Colonic mucosa (tissue), 4 donors: ENCODE measurements around the gene LYVE1. TPM values are rescaled to one million over a fixed set of nuclear protein-coding genes. Genes with fewer than 3 reads are reported as not detected.
A peak's percentile ranks its signal among the peaks of the same experiment; 100 is the strongest.

Source experiments
- DNase-seq: peaks from one replicate; pipeline ENCODE4 v3.0.0-alpha.2; 2020
- H3K27ac ChIP-seq: fragments of 200-600 bp; one replicate; pipeline ENCODE4 v1.8.0; 2021
- H3K27me3 ChIP-seq: fragments of 200-600 bp; one replicate; pipeline ENCODE4 v1.8.0; 2021
- H3K36me3 ChIP-seq: fragments of 200-600 bp; one replicate; pipeline ENCODE4 v1.8.0; 2021
- H3K4me1 ChIP-seq: fragments of 200-600 bp; one replicate; pipeline ENCODE4 v1.8.0; 2021; ENCODE audit warnings: mild to moderate bottlenecking
- H3K4me3 ChIP-seq: fragments of 200-600 bp; one replicate; pipeline ENCODE4 v1.8.0; 2021
- H3K9ac ChIP-seq, 2 donors: one replicate each; pipeline ENCODE4 v1.7.0; 2013; ENCODE audit warnings: control low read depth in 2 of 2, low read depth in 2 of 2, low read length in 2 of 2
- H3K9me3 ChIP-seq: fragments of 200-600 bp; one replicate; pipeline ENCODE4 v1.8.0; 2021
- intact Hi-C: fragments of 100-400 bp; cut with DNase I; formaldehyde crosslinking; loops from one replicate; pipeline ENCODE4 v1.14.1; 2022
- total RNA-seq, 2 donors: library from RNA; stranded (reverse); fragmentation: NEBNext Ultra II Directional in 1 of 2; extraction: Animal tissue kit (Norgen Biotek cat#: 25700) in 1 of 2; gene quantifications; one replicate each; pipeline ENCODE4 v1.2.1, GENCODE V29; 2021
- TF ChIP-seq, protein P1 (sequence below): fragments of 200-600 bp; IDR thresholded peaks from one replicate; pipeline ENCODE4 v1.8.0; 2022; ENCODE audit warnings: antibody characterized with exemption, mild to moderate bottlenecking
- donor health status: healthy.
- donor health status: DM: no; HTN: no; CAD: no.
- donor health status: DM: no; HTN: no; CAD: no.

Gene LYVE1
- total RNA-seq, result 10 to 100 TPM; 10.3 to 29.3 TPM

- Histone ChIP-seq H3K4me1 (no peaks in the 10 kb centered on the region), H3K9me3 (no peaks in the 10 kb centered on the region), H3K9ac (no peak within 1 kb of the TSS), H3K27ac (no peak within 1 kb of the TSS), H3K4me3 (no peak within 1 kb of the TSS), H3K27me3 (no peaks in the 10 kb centered on the region), H3K36me3 (no peaks in the 10 kb centered on the region)
- no peak for DNase-seq
- intact Hi-C loops, result no loop called here
- TF ChIP-seq, protein P1, sequence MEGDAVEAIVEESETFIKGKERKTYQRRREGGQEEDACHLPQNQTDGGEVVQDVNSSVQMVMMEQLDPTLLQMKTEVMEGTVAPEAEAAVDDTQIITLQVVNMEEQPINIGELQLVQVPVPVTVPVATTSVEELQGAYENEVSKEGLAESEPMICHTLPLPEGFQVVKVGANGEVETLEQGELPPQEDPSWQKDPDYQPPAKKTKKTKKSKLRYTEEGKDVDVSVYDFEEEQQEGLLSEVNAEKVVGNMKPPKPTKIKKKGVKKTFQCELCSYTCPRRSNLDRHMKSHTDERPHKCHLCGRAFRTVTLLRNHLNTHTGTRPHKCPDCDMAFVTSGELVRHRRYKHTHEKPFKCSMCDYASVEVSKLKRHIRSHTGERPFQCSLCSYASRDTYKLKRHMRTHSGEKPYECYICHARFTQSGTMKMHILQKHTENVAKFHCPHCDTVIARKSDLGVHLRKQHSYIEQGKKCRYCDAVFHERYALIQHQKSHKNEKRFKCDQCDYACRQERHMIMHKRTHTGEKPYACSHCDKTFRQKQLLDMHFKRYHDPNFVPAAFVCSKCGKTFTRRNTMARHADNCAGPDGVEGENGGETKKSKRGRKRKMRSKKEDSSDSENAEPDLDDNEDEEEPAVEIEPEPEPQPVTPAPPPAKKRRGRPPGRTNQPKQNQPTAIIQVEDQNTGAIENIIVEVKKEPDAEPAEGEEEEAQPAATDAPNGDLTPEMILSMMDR, result no peak
Observed at GRCh38 chr11:10568486-10568941, at the start of gene LYVE1. LYVE1 (minus strand) TSS chr11:10568665; CDS start chr11:10568532, 133 bp downstream.

DNA sequence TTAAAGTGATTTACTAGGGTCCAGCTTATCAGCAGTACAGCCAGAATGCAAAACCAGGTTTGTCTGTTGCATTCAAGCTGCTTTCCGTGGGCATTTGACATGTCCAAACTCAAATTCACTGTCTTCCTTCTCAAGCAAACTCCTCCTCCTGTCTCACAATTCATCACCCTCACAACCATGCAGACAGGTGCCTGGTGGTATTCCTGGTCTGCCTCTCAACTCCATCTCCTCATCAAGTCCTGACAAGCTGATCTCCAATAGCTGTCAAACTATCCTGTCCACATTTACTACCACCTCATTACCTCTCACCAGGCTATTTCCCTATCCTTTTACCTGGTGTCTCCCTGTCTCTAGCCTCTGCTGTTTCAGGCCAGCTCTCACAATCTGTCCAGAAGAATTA is 49.1 kb upstream of the LYVE1 start:
- Histone ChIP-seq H3K27me3 (no peaks in the 10 kb centered on the region), H3K4me1 (no peaks in the 10 kb centered on the region), H3K27ac (no peak overlapping the region), H3K9ac (no peak overlapping the region), H3K4me3 (no peak overlapping the region), H3K9me3 (no peaks in the 10 kb centered on the region), H3K36me3 (no peaks in the 10 kb centered on the region)
- intact Hi-C loops, result no loop called here
- TF ChIP-seq, protein P1, result no peak
- DNase-seq, result peak; percentile 2

GRCh38 chr11:10611979-10612862 is 43.8 kb upstream of the LYVE1 start:
- no peak for DNase-seq
- intact Hi-C loops, result no loop called here

GRCh38 chr11:10609636-10610035 is 41.2 kb upstream of the LYVE1 start:
- Histone ChIP-seq H3K9me3 (no peaks in the 10 kb centered on the region), H3K36me3 (no peaks in the 10 kb centered on the region), H3K9ac (no peak overlapping the region), H3K27me3 (no peaks in the 10 kb centered on the region), H3K4me1 (no peaks in the 10 kb centered on the region), H3K27ac (no peak overlapping the region), H3K4me3 (no peak overlapping the region)
- TF ChIP-seq, protein P1, result no peak
- no peak for DNase-seq
- intact Hi-C loops, result no loop called here

More at GRCh38 chr11:10611979-10612862, 43.8 kb upstream of the LYVE1 start:
- Histone ChIP-seq H3K9me3 (no peaks in the 10 kb centered on the region), H3K9ac (no peak overlapping the region), H3K4me3 (no peak overlapping the region), H3K4me1 (no peaks in the 10 kb centered on the region), H3K27ac (no peak overlapping the region), H3K36me3 (no peaks in the 10 kb centered on the region), H3K27me3 (no peaks in the 10 kb centered on the region)
- TF ChIP-seq, protein P1, result no peak

DNA sequence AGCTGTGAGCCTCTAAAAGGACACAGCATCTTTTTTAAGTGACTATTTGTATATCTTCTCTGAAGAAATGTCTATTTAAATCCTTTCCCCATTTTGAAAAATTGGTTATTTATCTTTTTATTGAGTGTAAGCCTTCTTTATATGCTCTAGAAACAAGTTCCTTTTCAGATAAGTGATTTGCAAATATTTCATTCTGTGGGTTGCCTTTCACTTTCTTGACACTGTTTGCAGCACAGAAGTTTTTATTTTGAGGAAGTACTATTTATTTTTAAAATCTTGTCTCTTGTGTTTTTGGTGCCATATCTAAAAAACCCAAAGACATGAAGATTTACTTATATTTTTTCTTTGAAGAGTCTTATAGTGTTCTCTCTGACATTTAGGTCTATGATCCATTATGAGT is 40.1 kb upstream of the LYVE1 start:
- intact Hi-C loops, result no loop called here
- TF ChIP-seq, protein P1, result no peak
- Histone ChIP-seq H3K4me1 (no peaks in the 10 kb centered on the region), H3K36me3 (no peaks in the 10 kb centered on the region), H3K27me3 (no peaks in the 10 kb centered on the region), H3K9me3 (no peaks in the 10 kb centered on the region), H3K27ac (no peak overlapping the region), H3K9ac (no peak overlapping the region), H3K4me3 (no peak overlapping the region)
- no peak for DNase-seq
